NCI-H1048 (cell line): Measurements from ENCODE around the gene B4GALNT1.
"Not testable (repeated sequence)": the region's sequence is repeated elsewhere in the genome, so short reads cannot be mapped to it uniquely, and the experiment has no call there.

Experiments used
- DNase-seq: peaks from one replicate; lab custom pipeline; 2025; lab: John Stamatoyannopoulos, UW

The B4GALNT1 gene

DNA sequence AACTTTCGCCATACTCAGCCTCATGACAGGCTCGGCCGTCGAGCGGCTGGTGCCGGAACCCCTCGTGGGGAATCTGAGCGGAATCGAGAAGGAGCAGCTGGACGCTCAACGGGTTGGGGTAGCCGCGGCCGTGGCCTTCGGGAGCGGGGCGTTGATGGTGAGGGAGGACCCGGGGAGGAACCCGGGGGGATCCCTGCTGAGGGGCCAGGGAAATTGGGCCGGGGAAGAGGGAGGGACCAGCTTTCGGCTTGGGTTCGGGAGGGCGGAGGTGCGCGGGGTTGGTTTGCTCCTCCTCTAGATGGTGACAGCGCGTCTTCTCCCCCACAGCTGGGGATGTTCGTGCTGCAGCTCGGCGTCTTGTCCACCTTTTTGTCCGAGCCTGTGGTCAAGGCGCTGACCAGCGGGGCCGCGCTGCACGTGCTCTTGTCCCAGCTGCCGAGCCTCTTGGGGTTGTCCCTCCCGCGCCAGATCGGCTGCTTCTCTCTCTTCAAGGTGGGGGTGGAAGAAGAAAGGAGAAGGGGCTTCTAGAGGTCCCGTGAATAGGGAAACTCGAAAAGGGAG, 12.0 kb downstream of the B4GALNT1 start:
- no peak for DNase-seq

DNA sequence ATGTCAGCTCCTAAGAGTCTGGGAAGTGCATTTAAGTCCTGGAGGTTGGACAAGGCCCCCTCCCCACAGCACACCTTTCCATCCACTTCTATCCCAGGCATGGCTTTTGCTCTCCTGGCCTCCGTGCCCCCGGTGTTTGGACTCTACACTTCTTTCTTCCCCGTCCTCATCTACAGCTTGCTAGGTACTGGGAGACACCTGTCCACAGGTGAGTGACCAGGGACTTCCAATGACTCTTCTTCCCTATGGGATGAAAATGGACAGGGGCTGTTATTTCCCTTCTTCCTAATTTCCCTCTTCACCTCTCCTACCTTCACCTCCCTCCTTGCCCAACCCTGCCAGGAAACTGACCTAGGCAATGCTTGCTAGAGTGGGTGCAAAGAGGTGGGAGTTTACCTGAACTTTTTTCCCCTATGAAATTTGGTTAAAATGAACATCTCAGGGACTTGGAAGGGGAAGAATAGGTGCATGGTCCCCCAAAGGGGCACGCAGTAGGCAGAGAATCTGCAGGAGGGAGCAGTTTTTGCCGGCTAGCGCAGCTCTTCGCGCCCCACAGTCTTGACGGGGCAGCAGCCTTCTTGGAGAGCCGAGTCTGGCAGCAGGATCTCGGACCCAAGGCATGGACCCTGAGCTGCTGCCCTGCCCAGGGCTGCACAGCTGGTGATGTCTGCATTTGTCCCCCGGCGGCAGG, 12.6 kb downstream of the B4GALNT1 start:
- no peak for DNase-seq

DNA sequence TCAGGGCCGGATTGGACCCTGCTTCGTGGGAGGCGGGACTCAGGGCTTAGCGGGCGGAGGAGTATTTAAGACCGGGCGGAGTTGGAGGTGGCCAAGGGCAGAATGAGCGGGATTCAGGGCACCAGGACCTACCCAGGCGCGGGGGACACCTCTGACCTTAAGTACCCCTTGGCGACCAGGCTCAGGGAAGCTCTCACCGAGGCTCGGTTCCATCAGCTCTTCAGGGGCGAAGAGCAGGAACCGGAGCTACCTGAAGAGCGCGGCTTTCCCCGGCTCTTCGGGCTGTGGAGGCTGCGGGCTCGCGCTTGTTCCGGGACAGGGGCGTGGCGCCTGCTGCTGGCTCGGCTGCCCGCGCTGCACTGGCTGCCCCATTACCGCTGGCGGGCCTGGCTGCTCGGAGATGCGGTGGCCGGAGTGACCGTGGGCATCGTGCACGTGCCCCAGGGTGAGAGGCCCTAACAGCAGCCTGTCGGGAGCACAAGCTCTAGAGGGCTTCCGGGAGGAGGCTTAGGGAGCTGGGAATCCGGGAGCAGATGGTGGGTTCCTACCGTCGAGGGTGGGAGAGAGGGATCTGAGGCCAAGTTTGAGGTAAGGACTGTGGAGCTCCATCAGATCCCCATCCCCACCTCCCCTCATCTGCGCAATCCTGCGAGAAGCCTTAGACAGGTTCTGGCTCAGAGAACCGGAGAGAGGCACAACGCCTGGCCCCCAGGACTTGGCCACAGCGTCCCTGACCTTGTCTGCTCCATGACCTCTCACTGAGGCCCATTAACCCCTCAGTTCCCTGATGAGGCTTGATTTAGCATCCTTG, 13.4 kb downstream of the B4GALNT1 start:
- no peak for DNase-seq

DNA sequence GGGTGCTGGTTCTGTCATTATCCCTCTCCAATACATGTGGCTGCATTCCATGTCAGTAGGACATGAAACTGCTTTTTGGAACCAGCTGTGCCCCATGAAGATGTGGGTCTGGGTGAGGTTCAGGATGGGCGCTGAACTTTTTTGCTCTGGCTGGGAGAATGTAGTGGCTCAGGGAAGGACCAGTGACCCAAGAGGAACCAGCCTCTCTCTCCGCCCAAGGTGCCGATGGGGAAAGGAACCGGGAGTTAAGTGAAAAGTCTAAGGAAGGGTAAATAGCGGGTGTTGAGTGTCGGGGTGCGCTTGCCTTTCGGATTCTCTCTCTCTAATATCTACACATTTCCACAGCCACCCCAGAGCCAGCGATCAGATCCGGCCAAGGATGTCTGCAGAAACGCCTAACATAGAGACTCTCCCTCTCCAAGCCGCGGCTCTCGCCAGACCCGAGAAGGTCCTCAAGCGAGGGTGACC, 14.0 kb downstream of the B4GALNT1 start:
- no peak for DNase-seq

DNA sequence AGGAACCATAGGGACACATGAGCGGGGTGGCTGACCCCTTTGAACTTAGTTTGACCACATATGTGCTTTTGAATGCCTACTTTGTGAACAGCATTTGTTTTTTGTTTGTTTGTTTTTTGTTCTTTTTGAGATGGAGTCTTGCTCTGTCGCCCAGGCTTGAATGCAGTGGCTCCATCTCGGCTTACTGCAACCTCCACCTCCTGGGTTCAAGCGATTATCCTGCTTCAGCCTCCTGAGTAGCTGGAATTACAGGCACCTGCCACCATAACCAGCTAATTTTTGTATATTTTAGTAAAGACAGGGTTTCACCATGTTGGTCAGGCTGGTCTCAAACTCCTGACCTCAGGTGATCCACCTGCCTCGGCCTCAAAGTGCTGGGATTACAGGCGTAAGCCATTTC, 14.6 kb downstream of the B4GALNT1 start:
- DNase-seq = not testable (repeated sequence)

DNA sequence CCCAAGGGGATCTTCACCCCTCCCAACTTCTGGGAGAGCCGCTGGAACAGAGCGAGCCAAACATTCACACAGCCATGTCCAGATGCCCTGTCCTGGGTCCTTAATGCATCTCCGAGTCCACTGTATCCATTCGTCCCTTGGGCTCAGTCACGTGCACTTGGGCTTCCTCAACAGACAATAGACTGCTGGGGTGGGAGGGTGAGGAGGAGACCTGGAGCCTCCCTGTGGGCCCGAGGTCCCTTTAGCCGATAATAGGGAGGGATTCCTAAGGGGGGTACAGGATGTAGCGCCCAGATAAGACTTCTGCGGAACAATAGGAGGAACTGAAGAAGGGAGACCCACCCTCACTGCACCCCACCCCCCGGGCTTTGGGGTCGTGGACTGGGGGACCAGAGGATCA, 15.1 kb downstream of the B4GALNT1 start:
- no peak for DNase-seq

DNA sequence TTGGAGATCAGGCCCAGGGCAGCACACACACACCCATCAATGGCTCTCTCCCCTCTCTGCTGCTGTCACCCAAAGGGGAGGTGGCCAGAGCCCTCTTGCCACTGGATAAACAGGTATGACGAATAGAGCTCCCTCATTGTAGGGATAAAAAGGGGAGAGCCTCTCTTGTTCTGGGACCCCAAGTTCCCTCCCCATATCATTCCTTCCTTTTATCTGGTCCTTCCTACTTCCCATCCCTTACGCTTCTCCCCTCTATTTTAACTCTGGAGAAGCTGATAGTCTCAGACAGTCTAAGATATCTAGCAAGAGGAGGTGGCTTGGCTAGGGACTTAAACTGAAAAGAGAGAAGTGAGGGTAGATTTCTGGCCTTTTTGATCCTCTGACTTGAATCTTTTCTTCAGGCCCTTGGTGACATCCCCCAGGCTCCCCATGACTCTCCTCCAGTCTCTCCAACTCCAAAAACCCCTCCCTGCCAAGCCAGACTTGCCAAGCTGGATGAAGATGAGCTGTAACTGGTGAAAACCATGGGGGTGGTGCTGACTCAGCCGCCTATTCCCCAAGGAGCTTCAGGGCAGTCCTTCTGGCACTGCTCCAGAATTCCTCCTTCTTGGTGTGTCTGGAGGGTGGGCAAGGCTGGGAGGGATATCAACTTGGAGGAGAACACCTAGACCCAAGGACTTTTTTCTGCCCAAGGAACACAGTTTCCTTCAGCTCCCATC, 16.5 kb downstream of the B4GALNT1 start:
- no peak for DNase-seq

DNA sequence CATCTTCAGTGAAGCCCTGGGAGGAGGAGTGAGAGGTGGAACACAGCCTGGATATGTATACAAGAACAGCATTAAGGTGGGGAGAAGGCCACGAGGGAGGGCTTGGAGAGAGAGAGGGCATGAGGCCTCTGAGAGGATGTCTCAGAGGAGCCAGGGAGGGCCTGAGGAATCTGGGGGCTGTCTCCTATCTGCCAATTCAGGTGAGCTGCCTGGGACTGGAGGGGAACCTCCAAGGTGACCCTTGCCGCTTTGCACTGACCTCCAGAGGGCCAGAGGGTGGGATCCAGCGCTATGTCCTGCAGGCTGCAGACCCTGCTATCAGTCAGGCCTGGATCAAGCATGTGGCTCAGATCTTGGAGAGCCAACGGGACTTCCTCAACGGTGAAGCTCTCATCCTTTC, 17.4 kb downstream of the B4GALNT1 start:
- no peak for DNase-seq

DNA sequence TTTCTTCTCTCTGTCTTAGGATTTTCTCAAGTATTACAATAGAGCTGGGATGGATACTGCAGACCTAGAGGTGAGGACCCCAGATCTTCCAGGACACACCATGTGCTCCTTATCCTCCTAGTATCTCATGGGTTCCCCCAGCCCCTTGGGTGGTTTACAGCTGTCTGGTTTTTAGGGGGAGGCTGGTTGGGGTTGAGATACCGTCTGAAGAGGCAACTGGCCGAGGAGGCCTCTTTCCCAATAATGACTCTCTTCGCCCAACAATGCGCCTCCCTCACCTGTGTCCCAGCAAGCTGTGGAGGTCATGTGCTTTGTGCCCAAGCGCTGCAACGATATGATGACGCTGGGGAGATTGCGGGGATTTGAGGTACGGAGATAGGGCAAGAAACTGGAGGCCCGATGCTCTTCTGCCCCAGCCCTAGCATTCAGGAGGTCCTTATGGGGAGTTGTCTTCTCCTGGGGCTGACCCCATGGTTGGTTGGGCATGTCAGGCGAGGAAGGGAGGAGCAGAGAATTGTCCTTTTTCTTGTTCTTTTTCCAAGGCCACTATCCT, 18.0 kb downstream of the B4GALNT1 start:
- DNase-seq = no peak

DNA sequence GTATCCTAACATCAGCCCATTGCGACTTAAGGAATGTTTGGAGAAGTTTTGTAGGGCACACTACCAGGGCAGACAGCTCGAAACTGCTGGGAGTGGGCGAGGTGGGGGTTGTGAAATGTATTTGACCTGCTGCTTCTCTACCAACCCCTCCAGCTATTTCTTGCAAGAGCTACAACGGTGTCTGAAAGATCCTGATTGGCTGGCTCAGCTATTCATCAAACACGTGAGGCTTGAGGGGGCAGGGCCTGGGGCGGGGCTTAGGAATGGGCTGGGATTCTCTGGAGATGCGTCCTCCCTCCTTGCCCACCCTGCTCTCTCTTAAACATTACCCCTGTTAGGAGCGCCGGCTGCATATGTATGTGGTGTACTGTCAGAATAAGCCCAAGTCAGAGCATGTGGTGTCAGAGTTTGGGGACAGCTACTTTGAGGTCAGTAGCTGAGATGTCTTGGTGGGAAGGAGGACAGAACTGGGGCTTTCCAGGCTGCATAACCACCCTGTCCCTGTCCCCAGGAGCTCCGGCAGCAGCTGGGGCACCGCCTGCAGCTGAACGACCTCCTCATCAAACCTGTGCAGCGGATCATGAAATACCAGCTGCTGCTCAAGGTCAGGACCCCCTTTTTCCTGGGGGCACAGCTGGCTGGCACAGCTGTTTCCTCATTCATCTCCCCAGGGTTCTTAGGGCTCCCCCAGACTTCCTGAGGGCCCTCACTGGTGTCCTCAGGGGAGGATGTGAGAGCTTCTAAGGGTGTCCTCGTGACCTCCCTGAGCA, 18.6 kb downstream of the B4GALNT1 start:
- no peak for DNase-seq

DNA sequence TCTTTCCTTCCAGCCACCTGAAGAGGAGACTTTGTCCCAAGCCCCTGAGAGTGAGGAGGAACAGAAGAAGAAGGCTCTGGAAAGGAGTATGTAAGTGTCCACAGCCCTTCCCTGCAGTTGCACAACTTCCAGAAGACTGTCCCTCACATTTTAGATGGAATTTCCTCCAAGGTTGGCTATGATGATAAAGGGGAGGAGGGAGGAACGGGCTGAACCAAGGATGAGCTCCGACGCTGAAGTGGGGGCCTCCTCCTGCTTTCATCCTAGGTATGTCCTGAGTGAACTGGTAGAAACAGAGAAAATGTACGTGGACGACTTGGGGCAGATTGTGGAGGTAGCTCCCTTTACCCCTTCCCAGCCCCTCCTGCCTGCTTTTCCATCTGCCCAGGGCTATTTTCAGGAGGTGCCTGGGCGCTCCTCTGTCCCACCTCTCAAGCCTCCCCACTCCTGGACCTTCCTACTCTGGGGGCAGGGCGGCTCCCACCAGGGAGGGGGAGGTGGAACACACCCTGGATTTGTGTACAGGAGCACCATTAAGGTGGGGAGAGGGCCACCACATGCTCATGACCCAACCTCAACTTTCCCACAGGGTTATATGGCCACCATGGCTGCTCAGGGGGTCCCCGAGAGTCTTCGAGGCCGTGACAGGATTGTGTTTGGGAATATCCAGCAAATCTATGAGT, 19.4 kb downstream of the B4GALNT1 start:
- no peak for DNase-seq

DNA sequence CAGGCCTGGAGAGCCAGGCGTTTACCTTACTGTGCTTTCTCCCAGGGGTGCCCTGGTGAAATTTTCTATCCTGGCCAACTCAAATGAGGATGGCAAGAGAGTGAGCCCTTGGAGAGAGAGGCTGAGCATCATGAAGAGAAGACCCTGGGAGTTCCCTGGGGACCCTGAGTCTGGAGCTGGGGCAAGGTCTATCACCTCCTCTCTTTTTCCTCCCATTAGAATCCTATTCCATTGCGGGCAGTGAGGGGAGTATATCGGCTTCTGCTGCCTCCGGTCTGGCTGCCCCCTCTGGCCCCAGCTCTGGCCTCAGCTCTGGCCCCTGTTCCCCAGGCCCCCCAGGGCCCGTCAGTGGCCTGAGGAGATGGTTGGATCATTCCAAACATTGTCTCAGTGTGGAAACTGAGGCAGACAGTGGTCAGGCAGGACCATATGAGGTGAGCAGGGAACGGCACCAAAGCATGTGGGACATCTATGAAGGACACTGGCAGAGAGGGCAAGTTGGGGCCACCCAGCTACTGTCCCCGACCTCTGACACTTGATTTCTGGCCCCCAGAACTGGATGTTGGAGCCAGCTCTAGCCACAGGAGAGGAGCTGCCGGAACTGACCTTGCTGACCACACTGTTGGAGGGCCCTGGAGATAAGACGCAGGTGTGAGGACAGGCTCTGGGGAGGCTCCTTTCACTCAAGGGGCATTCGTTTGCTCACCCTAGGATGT, 20.1 kb downstream of the B4GALNT1 start:
- DNase-seq = no peak

DNA sequence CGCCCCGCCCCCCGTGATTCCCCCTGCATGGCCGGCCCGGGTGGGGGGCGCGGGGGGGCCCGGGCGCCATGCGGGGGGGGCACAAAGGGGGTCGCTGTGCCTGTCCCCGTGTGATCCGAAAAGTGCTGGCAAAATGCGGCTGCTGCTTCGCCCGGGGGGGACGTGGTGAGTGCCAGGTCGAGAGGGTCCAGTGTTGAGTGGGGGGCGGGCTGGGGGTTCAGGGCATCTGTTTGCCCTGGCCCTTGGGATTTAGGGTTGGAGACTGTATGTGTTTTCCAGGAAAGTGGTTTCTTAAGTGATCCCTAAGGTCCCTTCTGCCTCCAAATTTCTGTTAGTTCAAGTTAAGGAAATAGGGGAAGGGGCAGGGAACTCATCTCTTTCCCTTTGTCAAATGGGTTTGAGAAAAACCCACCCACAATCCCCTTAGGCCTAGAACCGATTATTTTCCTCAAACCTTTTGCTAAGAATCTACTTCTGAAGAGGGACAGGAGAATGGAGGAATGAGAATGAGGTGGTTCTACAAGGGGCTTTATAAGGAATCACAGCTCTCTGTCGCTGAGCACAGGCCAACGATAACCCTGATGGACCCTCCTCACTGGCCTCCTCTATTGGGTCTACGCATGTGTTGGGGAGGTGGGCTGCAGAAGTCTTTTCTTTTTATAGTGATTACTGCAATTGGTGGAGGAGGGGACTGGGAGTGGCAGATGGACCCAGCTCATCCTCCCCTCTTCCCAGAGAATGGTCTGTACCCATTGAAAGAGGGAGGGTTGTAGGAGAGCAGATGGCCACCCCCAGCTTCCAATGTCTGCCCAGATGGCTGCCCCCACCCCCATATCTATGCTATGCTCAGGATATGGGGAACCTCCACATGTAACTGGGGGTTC, 20.9 kb downstream of the B4GALNT1 start:
- no peak for DNase-seq

DNA sequence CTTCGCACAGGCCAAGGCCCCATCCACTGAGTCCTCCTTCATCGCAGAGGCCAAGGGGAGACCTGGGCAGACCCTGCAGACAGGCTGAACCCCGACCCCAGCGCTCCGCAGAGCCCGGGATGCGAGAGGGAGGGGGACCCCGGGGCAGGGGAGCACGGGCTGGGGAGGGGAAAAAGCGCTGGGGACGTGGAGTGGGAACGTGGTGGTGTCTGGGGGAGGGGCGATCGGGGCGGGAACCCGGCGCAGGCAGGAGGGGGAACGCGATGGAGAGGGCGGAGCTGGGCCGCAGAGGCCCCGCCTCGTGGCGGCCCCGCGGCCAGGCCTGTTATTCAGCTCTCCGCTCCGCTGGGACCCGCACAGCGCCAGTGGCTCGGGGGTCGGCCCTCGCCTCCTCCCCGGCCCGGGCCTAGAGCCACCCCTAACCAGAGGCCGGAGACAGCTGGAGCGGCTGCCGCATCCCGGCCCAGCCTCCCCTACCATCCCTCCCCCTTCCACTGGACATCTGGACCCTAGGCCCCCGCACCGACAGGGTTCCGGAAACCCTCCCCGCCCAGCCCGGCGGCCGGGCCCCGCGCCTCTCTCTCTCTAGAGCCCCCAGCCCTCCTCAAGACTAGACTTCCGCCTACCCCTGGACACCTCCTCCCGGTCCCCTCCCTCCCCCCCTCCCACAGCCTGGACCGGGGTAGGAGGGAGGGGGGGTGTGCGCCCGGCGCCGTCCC, 21.7 kb downstream of the B4GALNT1 start, which contains the start of gene ARHGEF25:
Gene ARHGEF25, plus strand, starts transcription at position 328 of the 719 bp plus-strand sequence. CDS start 460 bp downstream, outside the sequence.
- DNase-seq = peak; percentile 37

DNA sequence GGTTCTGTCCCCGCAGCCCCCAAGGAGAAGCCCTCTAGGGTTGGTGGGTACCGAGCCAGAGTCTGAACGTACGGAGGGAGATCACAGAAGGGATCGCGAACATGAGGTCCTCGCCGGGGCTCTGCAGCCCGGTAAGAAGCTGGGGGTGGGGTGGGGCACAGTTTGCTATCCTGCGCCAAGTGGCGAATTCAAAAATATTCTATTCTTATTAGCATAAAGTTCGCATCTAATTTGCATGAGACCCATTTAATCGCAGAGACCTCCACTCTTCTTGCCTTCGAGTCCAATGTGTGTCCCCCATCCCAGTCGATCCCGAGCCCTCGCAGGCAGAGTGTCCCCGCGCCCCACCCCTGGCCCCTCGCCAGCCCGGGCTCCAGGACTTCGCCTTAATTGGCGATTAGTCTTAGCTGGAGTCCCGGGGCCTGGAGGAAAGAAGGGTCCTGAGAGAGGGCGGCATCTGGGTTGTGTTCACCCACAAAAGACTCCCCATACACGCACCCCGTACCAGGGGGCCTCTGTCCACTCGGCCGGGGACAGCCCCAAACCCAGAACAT, 22.4 kb downstream of the B4GALNT1 start:
- DNase-seq = no peak

DNA sequence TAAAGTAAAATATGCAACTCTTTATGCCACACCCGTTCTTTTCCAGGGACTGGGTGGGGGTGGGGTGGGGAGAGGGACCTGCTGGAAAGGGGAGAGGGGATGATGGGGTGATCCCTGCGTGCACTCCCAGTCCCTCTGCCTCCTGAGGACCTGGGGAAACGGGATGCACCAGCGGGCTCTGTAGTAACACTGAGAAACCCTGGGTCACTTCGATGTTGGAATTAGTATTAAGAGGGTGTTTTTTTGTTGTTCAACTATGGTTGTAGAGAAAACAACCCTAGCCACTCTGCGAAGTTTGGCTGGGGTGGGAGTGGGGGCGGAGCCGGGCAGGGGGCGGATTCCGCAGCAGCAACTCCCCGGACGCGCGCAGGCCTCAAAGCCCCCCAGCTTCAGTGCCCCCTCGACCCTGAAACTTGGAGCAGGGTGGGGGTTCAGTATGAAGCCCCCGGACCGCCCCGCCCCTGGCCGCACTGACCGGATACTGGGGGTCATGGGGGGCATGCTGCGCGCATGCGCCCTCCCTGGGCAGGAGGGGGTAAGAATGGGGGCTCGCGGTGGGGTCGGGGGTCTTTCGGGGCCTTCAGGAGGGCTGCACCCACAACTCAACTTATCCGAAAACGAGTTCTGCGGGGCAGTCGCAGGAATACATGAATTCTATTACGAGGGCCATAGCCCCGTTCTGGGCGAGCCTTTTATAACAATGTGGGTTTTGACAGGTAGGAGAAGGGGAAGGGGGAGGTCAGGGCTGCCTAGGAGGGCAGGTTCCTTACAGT, 23.0 kb downstream of the B4GALNT1 start:
- no peak for DNase-seq

DNA sequence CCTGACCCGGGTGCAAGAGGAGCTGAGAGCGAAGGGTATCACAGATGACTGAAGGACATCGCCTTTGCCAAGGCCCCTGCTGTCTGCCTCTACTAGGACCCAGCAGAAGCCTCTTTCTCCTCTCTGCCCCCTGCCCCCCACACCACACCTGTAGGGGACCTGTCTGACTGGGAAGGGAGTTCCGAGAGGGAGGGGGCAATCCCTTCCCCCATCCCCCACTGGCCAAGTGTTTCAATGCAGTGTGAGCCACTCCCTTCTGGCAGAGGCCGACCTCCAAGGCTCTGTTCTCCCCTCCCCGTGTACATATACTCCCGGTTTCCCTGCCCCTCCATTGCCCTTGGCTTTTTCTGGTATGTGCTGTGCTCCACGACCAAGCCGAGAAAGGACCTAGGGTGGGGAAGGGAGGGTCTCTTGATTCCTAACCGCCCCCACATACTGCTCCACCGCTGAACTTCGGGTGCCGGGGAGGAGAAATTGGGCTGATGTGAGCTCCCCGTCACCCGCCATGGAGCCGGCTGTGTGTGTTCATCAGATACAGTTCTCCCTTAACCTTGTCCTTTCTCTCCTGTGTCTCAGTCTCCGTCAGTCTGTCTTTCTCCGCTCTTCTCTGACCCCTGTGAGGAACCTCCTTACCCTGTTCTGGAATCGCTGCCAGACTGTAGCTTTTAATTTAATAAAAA, 23.8 kb downstream of the B4GALNT1 start:
- no peak for DNase-seq
